COLO829 (cell line): ENCODE measurements around the gene PCIF1.
"Not testable (repeated sequence)": the region's sequence is repeated elsewhere in the genome, so short reads cannot be mapped to it uniquely, and the experiment has no call there.

Experiments
- DNase-seq: peaks from one replicate; pipeline ENCODE4 v3.0.0; 2012; ENCODE audit warnings: low spot score

Gene PCIF1

GRCh38 chr20:45924391-45925261, 9.9 kb upstream of the PCIF1 start:
- no peak for DNase-seq

GRCh38 chr20:45925821-45926506, 8.5 kb upstream of the PCIF1 start:
- no peak for DNase-seq

- no peak for DNase-seq
Measured at GRCh38 chr20:45926731-45927070, 7.8 kb upstream of the PCIF1 start.

GRCh38 chr20:45927071-45927878, 7.2 kb upstream of the PCIF1 start:
- DNase-seq: no peak

- DNase-seq: not testable (repeated sequence)
Measured at GRCh38 chr20:45931680-45932079, 2.8 kb upstream of the PCIF1 start.

- DNase-seq: peak; percentile 89
Measured at GRCh38 chr20:45933266-45934045, 1.0 kb upstream of the PCIF1 start.

- DNase-seq: peak; percentile 27
Measured at GRCh38 chr20:45934046-45934585, 367 bp upstream of the PCIF1 start.

- no peak for DNase-seq
Measured at GRCh38 chr20:45935416-45936046, 1.0 kb downstream of the PCIF1 start.

- no peak for DNase-seq
Measured at GRCh38 chr20:45937765-45938164, 3.3 kb downstream of the PCIF1 start.

GRCh38 chr20:45938727-45939438, 4.4 kb downstream of the PCIF1 start:
- no peak for DNase-seq

- no peak for DNase-seq
Measured at GRCh38 chr20:45940053-45940452, 5.6 kb downstream of the PCIF1 start.

GRCh38 chr20:45940469-45940868, 6.0 kb downstream of the PCIF1 start:
- no peak for DNase-seq

GRCh38 chr20:45943613-45944012, 9.1 kb downstream of the PCIF1 start:
- no peak for DNase-seq

- DNase-seq: no peak
Measured at GRCh38 chr20:45944151-45944964, 9.9 kb downstream of the PCIF1 start.

- no peak for DNase-seq
Measured at GRCh38 chr20:45944965-45945677, 10.6 kb downstream of the PCIF1 start.

- DNase-seq: no peak
Measured at GRCh38 chr20:45945678-45946148, 11.2 kb downstream of the PCIF1 start.

- DNase-seq: no peak
Measured at GRCh38 chr20:45946149-45946970, 11.9 kb downstream of the PCIF1 start.
